K562 (cell line): Measurements from ENCODE around the gene ARAP1. TPM values are rescaled to one million over a fixed set of nuclear protein-coding genes. Genes with fewer than 3 reads are reported as not detected.
A peak's percentile ranks its signal among the peaks of the same experiment; 100 is the strongest.

Experiments used
- COPS2 ChIP-seq: fragments of 450-650 bp; conservative IDR thresholded peaks from 2 replicates; pipeline ENCODE4 v1.6.1; 2016; ENCODE audit warnings: mild to moderate bottlenecking, moderate library complexity
- IRF2 ChIP-seq: sonication (generic); formaldehyde crosslinking; IDR thresholded peaks from 2 replicates; pipeline ENCODE4 v1.8.1; 2022; ENCODE audit warnings: mild to moderate bottlenecking, missing genetic modification reagents
- KDM2B ChIP-seq: fragments of 250-450 bp; sonication (Bioruptor Pico); IDR thresholded peaks from 2 replicates; pipeline ENCODE4 v1.8.0; 2021; ENCODE audit warnings: mild to moderate bottlenecking, moderate library complexity
- MAFK ChIP-seq: IDR thresholded peaks from 2 replicates; pipeline ENCODE4 v1.6.1; 2011; ENCODE audit warnings: low read length, improper control_type of control experiment
- NUFIP1 ChIP-seq: fragments of 450-650 bp; IDR thresholded peaks from 2 replicates; pipeline ENCODE4 v1.6.1; 2018; ENCODE audit not compliant: partially characterized antibody
- PYGO2 ChIP-seq: fragments of 450-650 bp; IDR thresholded peaks from 2 replicates; pipeline ENCODE4 v1.6.1; 2016; ENCODE audit warnings: mild to moderate bottlenecking, missing genetic modification characterization, moderate library complexity, missing compliant biosample characterization
- RAD51 ChIP-seq: fragments of 450-650 bp; IDR thresholded peaks from 2 replicates; pipeline ENCODE4 v1.7.1; 2016; ENCODE audit warnings: low read depth, mild to moderate bottlenecking, borderline replicate concordance
- ZNF232 ChIP-seq: sonication (generic); formaldehyde crosslinking; IDR thresholded peaks from 2 replicates; pipeline ENCODE4 v1.8.0; 2022; ENCODE audit warnings: mild to moderate bottlenecking, missing genetic modification reagents
- ZNF274 ChIP-seq: IDR thresholded peaks from 2 replicates; pipeline ENCODE4 v1.6.1; 2011; ENCODE audit warnings: low read depth, mild to moderate bottlenecking, low read length, moderate library complexity, borderline replicate concordance
- polyA plus RNA-seq, 8 experiments: library from polyadenylated mRNA; depleted of rRNA in 4 of 8; stranded (reverse) in 5 of 8; unstranded in 3 of 8; fragments of >200 nt; fragmentation: Nextera tagmentation in 2 of 8; fragmentation: Illumina TruSeq in 1 of 8; extraction: Ambion mirVana in 2 of 8; extraction: Trizol in 1 of 8; gene quantifications; 2 replicates each; pipeline versions ENCODE4 v1.2.1 to v1.2.3, GENCODE V29; 2011 to 2014; ENCODE audit warnings: inconsistent platforms in 1 of 8, missing spikeins in 1 of 8
- total RNA-seq, 7 experiments: library from RNA; depleted of rRNA in 6 of 7; stranded (reverse); fragments of >200 nt in 6 of 7; fragmentation: Illumina TruSeq in 2 of 7; extraction: Trizol in 2 of 7; gene quantifications; 2 replicates each; pipeline versions ENCODE4 v1.2.1 to v1.2.3, GENCODE V29; 2011 to 2021; ENCODE audit warnings: low replicate concordance in 1 of 7
- TF ChIP-seq, protein P1 (sequence below): fragments of 450-650 bp; IDR thresholded peaks from 2 replicates; pipeline ENCODE4 v1.6.1; 2016; ENCODE audit warnings: mild to moderate bottlenecking, moderate library complexity
- TF ChIP-seq, protein P2 (sequence below): fragments of 250-450 bp; sonication (Bioruptor Pico); IDR thresholded peaks from 2 replicates; pipeline ENCODE4 v1.5.0; 2021
- TF ChIP-seq, protein P3 (sequence below): IDR thresholded peaks from 2 replicates; pipeline ENCODE4 v1.6.1; 2016; ENCODE audit warnings: missing genetic modification characterization, missing compliant biosample characterization
- TF ChIP-seq, protein P4 (sequence below): fragments of 450-650 bp; IDR thresholded peaks from 2 replicates; pipeline ENCODE4 v1.7.0; 2016; ENCODE audit warnings: borderline replicate concordance

The ARAP1 gene
- total and polyA plus RNA-seq, 9 of the 15 experiments (the other 6 are each of a cell fraction or from before 2014, with no cell fraction given): 0.23 to 67.0 (median 24.6) TPM

DNA sequence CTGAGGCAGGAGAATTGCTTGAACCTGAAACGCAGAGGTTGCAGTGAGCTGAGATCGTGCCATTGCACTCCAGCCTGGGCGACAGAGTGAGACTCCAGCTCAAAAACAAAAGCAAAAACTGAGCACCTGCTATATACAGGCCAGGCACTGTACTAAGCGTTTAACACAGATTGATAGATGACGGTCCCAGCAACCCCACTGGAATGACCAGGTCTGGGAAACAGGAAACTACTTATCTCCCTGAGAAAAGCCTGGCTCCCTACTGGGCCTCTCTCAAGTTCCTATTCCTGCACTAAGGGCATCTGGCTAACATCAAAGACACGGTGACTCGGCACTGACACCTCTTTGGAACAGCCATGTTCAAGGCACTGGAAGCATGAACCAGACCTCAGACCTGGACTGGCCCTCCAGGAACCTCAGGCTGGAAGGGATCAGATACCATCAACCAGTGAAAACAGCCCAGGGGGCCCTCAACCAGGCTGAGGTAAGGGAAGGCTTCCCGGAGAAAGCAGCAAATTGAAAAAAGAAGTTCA, 16.6 kb downstream of the ARAP1 start (continued):
- TF ChIP-seq, protein P1, sequence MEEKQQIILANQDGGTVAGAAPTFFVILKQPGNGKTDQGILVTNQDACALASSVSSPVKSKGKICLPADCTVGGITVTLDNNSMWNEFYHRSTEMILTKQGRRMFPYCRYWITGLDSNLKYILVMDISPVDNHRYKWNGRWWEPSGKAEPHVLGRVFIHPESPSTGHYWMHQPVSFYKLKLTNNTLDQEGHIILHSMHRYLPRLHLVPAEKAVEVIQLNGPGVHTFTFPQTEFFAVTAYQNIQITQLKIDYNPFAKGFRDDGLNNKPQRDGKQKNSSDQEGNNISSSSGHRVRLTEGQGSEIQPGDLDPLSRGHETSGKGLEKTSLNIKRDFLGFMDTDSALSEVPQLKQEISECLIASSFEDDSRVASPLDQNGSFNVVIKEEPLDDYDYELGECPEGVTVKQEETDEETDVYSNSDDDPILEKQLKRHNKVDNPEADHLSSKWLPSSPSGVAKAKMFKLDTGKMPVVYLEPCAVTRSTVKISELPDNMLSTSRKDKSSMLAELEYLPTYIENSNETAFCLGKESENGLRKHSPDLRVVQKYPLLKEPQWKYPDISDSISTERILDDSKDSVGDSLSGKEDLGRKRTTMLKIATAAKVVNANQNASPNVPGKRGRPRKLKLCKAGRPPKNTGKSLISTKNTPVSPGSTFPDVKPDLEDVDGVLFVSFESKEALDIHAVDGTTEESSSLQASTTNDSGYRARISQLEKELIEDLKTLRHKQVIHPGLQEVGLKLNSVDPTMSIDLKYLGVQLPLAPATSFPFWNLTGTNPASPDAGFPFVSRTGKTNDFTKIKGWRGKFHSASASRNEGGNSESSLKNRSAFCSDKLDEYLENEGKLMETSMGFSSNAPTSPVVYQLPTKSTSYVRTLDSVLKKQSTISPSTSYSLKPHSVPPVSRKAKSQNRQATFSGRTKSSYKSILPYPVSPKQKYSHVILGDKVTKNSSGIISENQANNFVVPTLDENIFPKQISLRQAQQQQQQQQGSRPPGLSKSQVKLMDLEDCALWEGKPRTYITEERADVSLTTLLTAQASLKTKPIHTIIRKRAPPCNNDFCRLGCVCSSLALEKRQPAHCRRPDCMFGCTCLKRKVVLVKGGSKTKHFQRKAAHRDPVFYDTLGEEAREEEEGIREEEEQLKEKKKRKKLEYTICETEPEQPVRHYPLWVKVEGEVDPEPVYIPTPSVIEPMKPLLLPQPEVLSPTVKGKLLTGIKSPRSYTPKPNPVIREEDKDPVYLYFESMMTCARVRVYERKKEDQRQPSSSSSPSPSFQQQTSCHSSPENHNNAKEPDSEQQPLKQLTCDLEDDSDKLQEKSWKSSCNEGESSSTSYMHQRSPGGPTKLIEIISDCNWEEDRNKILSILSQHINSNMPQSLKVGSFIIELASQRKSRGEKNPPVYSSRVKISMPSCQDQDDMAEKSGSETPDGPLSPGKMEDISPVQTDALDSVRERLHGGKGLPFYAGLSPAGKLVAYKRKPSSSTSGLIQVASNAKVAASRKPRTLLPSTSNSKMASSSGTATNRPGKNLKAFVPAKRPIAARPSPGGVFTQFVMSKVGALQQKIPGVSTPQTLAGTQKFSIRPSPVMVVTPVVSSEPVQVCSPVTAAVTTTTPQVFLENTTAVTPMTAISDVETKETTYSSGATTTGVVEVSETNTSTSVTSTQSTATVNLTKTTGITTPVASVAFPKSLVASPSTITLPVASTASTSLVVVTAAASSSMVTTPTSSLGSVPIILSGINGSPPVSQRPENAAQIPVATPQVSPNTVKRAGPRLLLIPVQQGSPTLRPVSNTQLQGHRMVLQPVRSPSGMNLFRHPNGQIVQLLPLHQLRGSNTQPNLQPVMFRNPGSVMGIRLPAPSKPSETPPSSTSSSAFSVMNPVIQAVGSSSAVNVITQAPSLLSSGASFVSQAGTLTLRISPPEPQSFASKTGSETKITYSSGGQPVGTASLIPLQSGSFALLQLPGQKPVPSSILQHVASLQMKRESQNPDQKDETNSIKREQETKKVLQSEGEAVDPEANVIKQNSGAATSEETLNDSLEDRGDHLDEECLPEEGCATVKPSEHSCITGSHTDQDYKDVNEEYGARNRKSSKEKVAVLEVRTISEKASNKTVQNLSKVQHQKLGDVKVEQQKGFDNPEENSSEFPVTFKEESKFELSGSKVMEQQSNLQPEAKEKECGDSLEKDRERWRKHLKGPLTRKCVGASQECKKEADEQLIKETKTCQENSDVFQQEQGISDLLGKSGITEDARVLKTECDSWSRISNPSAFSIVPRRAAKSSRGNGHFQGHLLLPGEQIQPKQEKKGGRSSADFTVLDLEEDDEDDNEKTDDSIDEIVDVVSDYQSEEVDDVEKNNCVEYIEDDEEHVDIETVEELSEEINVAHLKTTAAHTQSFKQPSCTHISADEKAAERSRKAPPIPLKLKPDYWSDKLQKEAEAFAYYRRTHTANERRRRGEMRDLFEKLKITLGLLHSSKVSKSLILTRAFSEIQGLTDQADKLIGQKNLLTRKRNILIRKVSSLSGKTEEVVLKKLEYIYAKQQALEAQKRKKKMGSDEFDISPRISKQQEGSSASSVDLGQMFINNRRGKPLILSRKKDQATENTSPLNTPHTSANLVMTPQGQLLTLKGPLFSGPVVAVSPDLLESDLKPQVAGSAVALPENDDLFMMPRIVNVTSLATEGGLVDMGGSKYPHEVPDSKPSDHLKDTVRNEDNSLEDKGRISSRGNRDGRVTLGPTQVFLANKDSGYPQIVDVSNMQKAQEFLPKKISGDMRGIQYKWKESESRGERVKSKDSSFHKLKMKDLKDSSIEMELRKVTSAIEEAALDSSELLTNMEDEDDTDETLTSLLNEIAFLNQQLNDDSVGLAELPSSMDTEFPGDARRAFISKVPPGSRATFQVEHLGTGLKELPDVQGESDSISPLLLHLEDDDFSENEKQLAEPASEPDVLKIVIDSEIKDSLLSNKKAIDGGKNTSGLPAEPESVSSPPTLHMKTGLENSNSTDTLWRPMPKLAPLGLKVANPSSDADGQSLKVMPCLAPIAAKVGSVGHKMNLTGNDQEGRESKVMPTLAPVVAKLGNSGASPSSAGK: no peak
- no peak for TF ChIP-seq IRF2 (CRISPR knock-in tag)
- TF ChIP-seq, protein P2, sequence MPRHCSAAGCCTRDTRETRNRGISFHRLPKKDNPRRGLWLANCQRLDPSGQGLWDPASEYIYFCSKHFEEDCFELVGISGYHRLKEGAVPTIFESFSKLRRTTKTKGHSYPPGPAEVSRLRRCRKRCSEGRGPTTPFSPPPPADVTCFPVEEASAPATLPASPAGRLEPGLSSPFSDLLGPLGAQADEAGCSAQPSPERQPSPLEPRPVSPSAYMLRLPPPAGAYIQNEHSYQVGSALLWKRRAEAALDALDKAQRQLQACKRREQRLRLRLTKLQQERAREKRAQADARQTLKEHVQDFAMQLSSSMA (CRISPR knock-in tag): no peak
- 0 out of 2 replicates have a peak, but pooled peaks have one; percentile 41 for TF ChIP-seq MAFK
- TF ChIP-seq COPS2: no peak
- no peak for TF ChIP-seq RAD51
- TF ChIP-seq ZNF274: no peak
- TF ChIP-seq ZNF232 (CRISPR knock-in tag): no peak
- TF ChIP-seq KDM2B (CRISPR knock-in tag): no peak
- TF ChIP-seq NUFIP1: no peak
- TF ChIP-seq, protein P3, sequence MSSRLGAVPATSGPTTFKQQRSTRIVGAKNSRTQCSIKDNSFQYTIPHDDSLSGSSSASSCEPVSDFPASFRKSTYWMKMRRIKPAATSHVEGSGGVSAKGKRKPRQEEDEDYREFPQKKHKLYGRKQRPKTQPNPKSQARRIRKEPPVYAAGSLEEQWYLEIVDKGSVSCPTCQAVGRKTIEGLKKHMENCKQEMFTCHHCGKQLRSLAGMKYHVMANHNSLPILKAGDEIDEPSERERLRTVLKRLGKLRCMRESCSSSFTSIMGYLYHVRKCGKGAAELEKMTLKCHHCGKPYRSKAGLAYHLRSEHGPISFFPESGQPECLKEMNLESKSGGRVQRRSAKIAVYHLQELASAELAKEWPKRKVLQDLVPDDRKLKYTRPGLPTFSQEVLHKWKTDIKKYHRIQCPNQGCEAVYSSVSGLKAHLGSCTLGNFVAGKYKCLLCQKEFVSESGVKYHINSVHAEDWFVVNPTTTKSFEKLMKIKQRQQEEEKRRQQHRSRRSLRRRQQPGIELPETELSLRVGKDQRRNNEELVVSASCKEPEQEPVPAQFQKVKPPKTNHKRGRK (tag): no peak
- no peak for TF ChIP-seq PYGO2
- TF ChIP-seq, protein P4, sequence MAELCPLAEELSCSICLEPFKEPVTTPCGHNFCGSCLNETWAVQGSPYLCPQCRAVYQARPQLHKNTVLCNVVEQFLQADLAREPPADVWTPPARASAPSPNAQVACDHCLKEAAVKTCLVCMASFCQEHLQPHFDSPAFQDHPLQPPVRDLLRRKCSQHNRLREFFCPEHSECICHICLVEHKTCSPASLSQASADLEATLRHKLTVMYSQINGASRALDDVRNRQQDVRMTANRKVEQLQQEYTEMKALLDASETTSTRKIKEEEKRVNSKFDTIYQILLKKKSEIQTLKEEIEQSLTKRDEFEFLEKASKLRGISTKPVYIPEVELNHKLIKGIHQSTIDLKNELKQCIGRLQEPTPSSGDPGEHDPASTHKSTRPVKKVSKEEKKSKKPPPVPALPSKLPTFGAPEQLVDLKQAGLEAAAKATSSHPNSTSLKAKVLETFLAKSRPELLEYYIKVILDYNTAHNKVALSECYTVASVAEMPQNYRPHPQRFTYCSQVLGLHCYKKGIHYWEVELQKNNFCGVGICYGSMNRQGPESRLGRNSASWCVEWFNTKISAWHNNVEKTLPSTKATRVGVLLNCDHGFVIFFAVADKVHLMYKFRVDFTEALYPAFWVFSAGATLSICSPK: no peak
